Tongue (tissue), 2 donors: ENCODE results near the gene BPI. TPM values are rescaled to one million over a fixed set of nuclear protein-coding genes. Genes with fewer than 3 reads are reported as not detected.
"Not testable (repeated sequence)": the region's sequence is repeated elsewhere in the genome, so short reads cannot be mapped to it uniquely, and the experiment has no call there.

ENCODE experiments used
- DNase-seq: peaks from one replicate; pipeline ENCODE4 v3.0.0-alpha.2; 2015
- total RNA-seq: library from RNA; depleted of rRNA; stranded (reverse); fragments of >200 nt; gene quantifications from one replicate; pipeline ENCODE4 v1.2.3, GENCODE V29; 2014

The BPI gene
- total RNA-seq, 1 donor from 2014 or later = 0.21 TPM

DNA sequence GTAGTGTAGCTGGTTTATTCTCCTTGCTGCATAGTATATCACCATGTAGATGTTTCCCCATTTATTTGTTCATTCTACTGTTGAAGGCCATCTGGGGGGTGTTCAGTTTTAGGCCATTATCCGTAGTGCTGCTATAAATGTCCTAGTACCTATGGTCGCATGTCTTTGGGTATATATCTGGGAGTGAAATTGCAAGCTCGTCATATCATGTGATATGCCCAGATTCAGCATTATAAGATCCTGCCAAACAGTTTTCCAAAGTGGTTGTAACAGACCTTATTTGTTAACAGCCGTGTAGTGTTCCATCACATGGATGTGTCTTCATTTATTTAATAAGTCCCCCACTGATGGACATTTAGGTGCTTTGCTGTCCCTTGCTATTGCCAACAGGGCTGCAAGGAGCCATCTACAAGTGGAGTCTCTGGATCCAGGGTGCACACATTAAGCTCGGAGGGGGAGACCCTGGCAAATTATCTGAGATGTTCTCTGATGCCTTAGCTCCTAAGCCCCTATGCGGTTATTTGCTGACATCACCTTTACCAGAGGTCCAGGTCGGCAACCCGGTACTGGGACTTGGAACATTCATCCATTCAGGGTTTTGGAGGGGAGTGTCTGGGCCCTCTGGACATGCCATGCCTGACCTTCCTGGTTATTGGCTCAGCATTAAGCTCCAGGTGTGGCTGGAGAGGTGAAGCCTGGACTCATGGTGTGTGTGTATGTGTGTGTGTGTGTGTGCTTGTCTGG is 59.2 kb downstream of the BPI start:
- DNase-seq = no peak

DNA sequence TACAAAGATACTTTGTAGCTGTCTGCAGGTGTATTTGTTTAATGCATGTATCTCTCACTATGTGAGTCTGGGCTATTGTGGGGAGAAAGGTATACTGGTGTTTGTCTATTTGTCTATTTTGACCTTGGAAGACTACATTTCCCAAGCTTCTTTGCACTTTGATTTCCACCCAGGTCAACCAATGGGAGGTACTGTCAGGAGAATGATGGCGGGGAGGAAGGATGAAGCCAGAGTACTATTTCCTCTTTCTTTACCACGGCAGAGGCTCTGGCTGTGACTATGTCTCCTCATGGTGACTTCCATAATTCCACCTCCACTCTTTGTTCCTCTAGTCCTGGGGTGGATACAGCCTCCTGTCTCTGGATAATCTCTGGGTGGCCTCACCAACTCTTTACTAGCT is 65.4 kb downstream of the BPI start:
- DNase-seq = no peak

DNA sequence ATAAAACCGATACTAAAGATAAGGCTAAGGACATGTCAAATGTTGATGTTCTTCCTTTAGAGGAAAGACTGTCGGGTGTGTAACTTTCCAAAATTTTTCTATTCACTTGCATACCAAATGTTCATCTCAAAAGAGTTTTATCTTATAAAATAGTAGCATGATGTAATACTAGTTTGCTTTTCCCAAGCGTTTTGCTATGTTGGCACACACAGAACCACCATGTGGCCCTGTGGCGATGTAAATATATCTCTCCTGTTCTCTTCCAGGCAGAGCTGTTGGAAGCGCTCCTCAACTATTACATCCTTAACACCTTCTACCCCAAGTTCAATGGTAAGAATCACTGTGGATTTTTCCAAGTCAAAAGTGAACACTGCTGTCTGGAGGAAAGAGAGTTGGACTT is 68.8 kb downstream of the BPI start:
- no peak for DNase-seq

DNA sequence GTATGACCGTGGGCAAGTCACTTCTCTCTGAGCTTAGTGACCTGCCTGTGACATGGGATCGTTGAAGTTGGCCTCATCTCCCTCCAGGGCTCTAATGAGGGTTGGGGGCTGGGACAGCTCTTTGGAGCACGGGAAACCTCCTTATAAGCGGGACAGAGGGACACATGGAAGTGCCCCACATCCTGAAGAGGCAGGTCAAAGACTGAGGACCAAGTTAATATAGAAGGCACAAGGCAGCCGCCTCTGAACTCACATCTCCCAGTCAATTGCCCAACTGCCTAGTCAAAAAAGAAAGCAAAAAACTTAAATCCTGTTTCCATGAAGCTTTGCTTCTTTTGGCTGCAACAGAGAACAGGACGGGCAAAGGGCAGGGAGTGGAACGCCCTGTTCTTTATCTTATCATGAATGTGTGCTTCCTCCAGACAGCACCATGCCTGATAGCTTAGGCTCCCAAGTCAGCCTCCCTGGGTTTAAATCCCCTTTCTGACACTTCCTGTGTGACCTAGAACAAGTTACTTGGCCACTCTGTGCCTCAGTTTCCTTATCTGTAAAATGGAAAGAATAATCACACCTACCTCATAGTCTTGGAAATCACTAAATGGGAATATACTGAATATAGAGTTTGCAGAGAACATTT is 69.4 kb downstream of the BPI start:
- no peak for DNase-seq

DNA sequence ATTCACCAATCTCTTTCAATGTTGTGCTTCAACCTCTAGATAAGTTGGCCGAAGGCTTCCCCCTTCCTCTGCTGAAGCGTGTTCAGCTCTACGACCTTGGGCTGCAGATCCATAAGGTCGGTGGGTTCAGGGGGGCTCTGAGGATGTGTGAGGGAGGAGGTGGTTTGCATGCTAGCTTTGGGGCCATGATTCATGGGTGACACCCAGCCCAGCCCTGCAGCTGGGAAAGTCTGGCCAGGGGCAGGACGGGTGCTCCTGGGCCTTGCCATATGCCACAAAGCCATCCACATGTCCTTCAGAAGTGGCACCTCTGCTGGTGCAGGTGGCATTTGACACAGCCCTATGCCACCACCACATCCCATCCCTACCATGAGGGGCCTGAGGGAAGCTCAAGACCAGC is 69.9 kb downstream of the BPI start:
- no peak for DNase-seq

DNA sequence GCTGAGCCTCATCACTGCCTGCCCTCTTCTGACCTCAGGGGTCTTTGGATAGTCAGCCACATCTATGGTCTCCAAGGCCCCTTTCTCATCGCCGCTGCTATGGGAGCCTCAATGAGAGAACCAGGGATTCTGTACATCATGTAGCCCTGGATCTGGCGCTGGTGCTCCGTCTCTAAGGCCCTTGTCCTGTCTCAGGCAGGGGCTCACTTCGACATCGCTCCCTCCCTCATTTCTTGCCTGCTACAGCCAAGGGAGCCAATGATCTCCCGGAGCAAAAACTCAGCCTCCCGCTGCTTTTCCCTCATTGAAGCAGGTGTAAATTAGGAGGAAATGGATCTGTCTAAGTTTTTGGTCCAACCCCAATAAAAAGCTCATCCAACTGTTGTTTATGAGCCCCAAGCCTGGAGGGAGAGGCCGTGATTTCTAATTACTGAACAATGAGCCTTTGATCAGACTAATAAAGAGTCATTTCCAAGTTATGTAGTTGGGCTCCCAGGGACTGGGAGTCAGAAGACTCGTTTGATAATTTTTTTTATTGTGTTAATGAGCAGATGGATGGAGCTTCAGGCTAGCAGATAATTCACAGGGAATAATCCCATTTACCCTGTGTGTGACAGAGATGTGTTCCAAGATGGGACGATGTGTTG is 73.2 kb downstream of the BPI start:
- DNase-seq = no peak

DNA sequence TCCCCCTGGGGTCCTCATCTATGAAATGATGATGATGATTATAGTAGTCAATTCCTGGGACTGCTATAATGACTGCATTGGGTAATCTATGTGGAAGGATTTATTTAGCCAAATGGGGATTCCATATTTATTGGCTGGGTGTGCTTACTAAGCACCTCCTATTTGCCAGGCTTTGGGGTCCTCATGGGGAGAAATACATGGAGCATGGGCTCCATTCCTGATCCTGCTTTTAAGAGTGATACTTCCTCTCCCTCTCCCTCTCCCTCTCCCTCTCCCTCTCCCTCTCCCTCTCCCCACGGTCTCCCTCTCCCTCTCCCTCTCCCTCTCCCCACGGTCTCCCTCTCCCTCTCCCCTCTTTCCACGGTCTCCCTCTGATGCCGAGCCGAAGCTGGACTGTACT is 73.9 kb downstream of the BPI start:
- DNase-seq = not testable (repeated sequence)

DNA sequence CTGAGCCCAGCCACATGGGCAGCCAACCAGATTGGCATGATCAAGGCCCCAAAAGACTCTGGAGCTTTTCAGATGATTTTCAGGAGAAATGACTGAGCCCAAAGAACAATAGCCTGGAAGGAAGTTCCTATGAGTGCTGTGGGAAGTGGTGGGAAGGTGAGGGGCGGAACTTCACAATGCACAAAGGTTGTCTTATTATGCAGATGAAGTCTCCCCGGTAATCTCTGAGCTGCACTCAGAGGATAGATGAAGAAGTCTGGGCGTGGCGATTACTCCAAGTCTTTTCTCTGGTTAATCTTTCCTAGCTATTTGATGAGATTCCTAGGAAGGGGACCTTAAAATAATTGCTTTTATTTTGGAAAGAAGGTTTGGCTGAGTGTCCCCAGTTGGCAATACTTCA is 79.2 kb downstream of the BPI start:
- no peak for DNase-seq

DNA sequence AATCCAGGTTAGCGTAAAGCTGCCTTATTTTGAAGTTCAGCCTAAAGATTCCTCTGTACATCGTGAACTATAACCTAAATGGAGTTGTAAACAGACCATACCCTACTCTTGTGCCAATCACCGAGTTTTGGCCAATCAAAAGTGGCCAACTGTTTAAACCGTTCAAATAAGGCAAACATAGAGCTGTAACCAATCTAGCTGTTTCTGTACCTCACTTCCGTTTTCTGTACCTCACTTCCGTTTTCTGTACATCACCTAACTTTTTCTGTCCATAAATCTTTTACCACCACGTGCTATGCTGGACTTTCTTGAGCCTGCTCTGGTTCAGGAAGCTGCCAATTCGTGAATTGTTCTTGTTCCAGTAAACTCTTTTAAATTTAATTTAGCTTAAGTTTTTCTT is 82.0 kb downstream of the BPI start:
- DNase-seq = no peak

DNA sequence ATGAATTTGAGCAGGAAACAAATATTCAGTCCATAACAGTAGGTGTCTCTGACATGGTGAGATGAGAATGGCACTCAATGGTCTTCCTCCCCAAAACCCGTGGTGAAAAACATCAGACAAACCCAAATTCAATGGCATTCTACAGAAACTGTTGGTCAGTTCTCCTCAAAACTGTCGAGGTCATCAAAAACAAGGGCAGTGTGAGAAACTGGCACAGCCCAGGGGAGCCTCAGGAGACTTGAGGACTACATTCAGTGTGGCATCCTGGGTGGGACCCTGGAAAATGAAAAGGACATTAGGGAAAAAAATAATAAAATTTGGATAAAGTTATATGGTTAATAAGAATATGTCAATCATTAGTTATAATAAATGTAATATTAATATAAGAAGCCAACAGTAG is 82.9 kb downstream of the BPI start:
- DNase-seq = no peak

Other genes starting within 250 kb of the BPI start
- gene TGM2, start 138.9 kb upstream of the BPI start, total RNA-seq = 31.8 TPM
- 5.0 TPM for gene KIAA1755, start 43.4 kb upstream of the BPI start, total RNA-seq
- not detected for gene LBP, start 42.3 kb downstream of the BPI start, total RNA-seq
- 17.2 TPM for gene SNHG17, start 131.2 kb downstream of the BPI start, total RNA-seq
- gene RALGAPB, start 168.7 kb downstream of the BPI start, total RNA-seq = 38.5 TPM